Ovary (tissue), 9 donors: ENCODE measurements around the gene RGS19. TPM values are rescaled to one million over a fixed set of nuclear protein-coding genes. Genes with fewer than 3 reads are reported as not detected.

Experiments
- DNase-seq, 5 donors: peaks; one replicate each; pipeline ENCODE4 v3.0.0-alpha.2; 2019 to 2020
- H3K27ac ChIP-seq, 2 donors: fragments of 200-600 bp; one replicate each; pipeline versions ENCODE4 v1.5.1 to v1.8.0; 2019 to 2022
- H3K27me3 ChIP-seq: fragments of 200-600 bp; one replicate; pipeline ENCODE4 v1.8.0; 2022
- H3K36me3 ChIP-seq: fragments of 200-600 bp; sonication (generic); one replicate; pipeline ENCODE4 v1.5.1; 2019
- H3K4me1 ChIP-seq: one replicate; pipeline ENCODE4 v1.8.1; 2013; ENCODE audit warnings: mild to moderate bottlenecking, moderate library complexity; ENCODE audit not compliant: insufficient read depth
- H3K4me3 ChIP-seq: fragments of 200-600 bp; sonication (generic); one replicate; pipeline ENCODE4 v1.5.1; 2017
- H3K9me3 ChIP-seq, 2 donors: fragments of 200-600 bp in 1 of 2; sonication (generic) in 1 of 2; one replicate each; pipeline versions ENCODE4 v1.5.1 to v1.8.1; 2013 to 2019; ENCODE audit warnings: mild to moderate bottlenecking in 1 of 2, moderate library complexity in 1 of 2
- CTCF ChIP-seq, 3 donors: fragments of 450-650 bp in 2 of 3; fragments of 200-600 bp in 1 of 3; IDR thresholded peaks; one replicate each; pipeline versions ENCODE4 v1.5.1 to v1.8.0; 2016 to 2022; ENCODE audit warnings: antibody characterized with exemption in 3 of 3, mild to moderate bottlenecking in 1 of 3
- EP300 ChIP-seq: sonication (generic); formaldehyde crosslinking; IDR thresholded peaks from one replicate; pipeline ENCODE4 v1.6.1; 2017; ENCODE audit warnings: antibody characterized with exemption
- POLR2A ChIP-seq: fragments of 450-650 bp; IDR thresholded peaks from one replicate; pipeline ENCODE4 v1.6.1; 2017; ENCODE audit warnings: antibody characterized with exemption, mild to moderate bottlenecking, moderate library complexity
- WGBS, 3 donors: extraction: QIAGEN DNeasy Blood & Tissue Kit in 1 of 3; methylation state at CpG; one replicate each; pipeline versions ENCODE4 v1.1.5 to v1.1.7; 2013 to 2017; 5-methylcytosine and 5-hydroxymethylcytosine counted together
- intact Hi-C, 4 donors: fragments of 100-400 bp; cut with DNase I; formaldehyde crosslinking; loops; one replicate each; pipeline versions ENCODE4 v1.11.0 to v1.15.1; 2022 to 2023
- polyA plus RNA-seq, 2 donors: library from polyadenylated mRNA; stranded (reverse); fragments of 200-250 nt in 1 of 2; fragments of 350-450 nt in 1 of 2; fragmentation: Illumina TruSeq in 1 of 2; extraction: RNeasy Lipid Tissue Mini Kit (QIAGEN cat#74804) in 1 of 2; gene quantifications; one replicate each; pipeline ENCODE4 v1.2.3, GENCODE V29; 2013 to 2014
- total RNA-seq, 7 donors: library from RNA; depleted of rRNA in 2 of 7; stranded (reverse); fragments of >200 nt in 2 of 7; fragmentation: NEBNext Ultra II Directional in 3 of 7; extraction: Animal tissue kit (Norgen Biotek cat#: 25700) in 3 of 7; gene quantifications; one replicate each; pipeline versions ENCODE4 v1.1.0 to v1.2.4, GENCODE V29; 2016 to 2023
- donor health status: DM: no; HTN: no; CAD: no; lungs with moderate emphysema.
- donor health status: DM: no; HTN: no; CAD: no.
- donor health status: Bipolar disorder and iron deficiency.
- donor health status: DM: yes; HTN: yes; CAD: no.
- donor health status: DM: no; HTN: no; CAD: no.
- donor health status: DM: yes; HTN: yes; CAD: no.

Gene RGS19
- total and polyA plus RNA-seq, 9 donors, result 2.1 to 7.6 (median 4.5) TPM

- TF ChIP-seq CTCF (IDR thresholded peaks at IDR 0.05) (no peak), POLR2A (no peak), EP300 (no peak)
- 58 to 65% (median 58%) methylated on average over 11 of the region's 11 CpGs for WGBS, 3 donors
- Histone ChIP-seq H3K27ac (no peak overlapping the region), H3K9me3 (no peaks in the 10 kb centered on the region), H3K27me3 (peaks cover 6% of the 10 kb centered on the region), H3K4me3 (no peak overlapping the region), H3K36me3 (no peaks in the 10 kb centered on the region), H3K4me1 (peaks cover 2% of the 10 kb centered on the region)
- intact Hi-C loops, result no loop called here
- no peak for DNase-seq
These were observed 33.8 kb downstream of the RGS19 start for GRCh38 chr20:64045346-64046011.

GRCh38 chr20:64044484-64045247 is 34.7 kb downstream of the RGS19 start:
- Histone ChIP-seq H3K9me3 (no peaks in the 10 kb centered on the region), H3K4me3 (no peak overlapping the region), H3K27ac (no peak overlapping the region), H3K36me3 (no peaks in the 10 kb centered on the region), H3K4me1 (peaks cover 2% of the 10 kb centered on the region), H3K27me3 (peaks cover 7% of the 10 kb centered on the region)
- no peak for TF ChIP-seq CTCF (IDR thresholded peaks at IDR 0.05)
- no peak for TF ChIP-seq POLR2A
- no peak for TF ChIP-seq EP300
- WGBS, 3 donors, result 60 to 75% (median 61%) methylated on average over 14 of the region's 14 CpGs
- intact Hi-C loops, result no loop called here
- DNase-seq, result no peak

GRCh38 chr20:64043768-64044167 is 35.5 kb downstream of the RGS19 start:
- no peak overlapping the region for H3K27ac ChIP-seq
- H3K36me3 ChIP-seq, result no peaks in the 10 kb centered on the region
- H3K4me3 ChIP-seq, result no peak overlapping the region
- H3K27me3 ChIP-seq, result peaks cover 7% of the 10 kb centered on the region
- 83 to 84% (median 84%) methylated on average over 9 of the region's 9 CpGs for WGBS, 3 donors
- TF ChIP-seq POLR2A (no peak), EP300 (no peak), CTCF (IDR thresholded peaks at IDR 0.05) (no peak)
- no peaks in the 10 kb centered on the region for H3K4me1 ChIP-seq
- DNase-seq, result no peak
- intact Hi-C loops, result no loop called here
- H3K9me3 ChIP-seq, result no peaks in the 10 kb centered on the region

GRCh38 chr20:64042054-64042781 is 37.1 kb downstream of the RGS19 start:
- Histone ChIP-seq H3K9me3 (no peaks in the 10 kb centered on the region), H3K27me3 (peaks cover 2% of the 10 kb centered on the region), H3K4me3 (no peak overlapping the region), H3K4me1 (peaks cover 2% of the 10 kb centered on the region), H3K36me3 (no peaks in the 10 kb centered on the region), H3K27ac (no peak overlapping the region)
- DNase-seq, result no peak
- 1 to 4% (median 1%) methylated on average over 26 to 55 of the region's 55 CpGs for WGBS, 3 donors
- TF ChIP-seq CTCF (IDR thresholded peaks at IDR 0.05) (no peak), EP300 (no peak), POLR2A (no peak)
- intact Hi-C loops, result no loop called here
